ENCODE data around the gene ARHGAP15.
A peak's percentile ranks its signal among the peaks of the same experiment; 100 is the strongest.

ARHGAP15 gene

GRCh38 chr2:143146366-143146765 lies 17.1 kb downstream of the ARHGAP15 start:
- DNase-seq, result no peak

DNA sequence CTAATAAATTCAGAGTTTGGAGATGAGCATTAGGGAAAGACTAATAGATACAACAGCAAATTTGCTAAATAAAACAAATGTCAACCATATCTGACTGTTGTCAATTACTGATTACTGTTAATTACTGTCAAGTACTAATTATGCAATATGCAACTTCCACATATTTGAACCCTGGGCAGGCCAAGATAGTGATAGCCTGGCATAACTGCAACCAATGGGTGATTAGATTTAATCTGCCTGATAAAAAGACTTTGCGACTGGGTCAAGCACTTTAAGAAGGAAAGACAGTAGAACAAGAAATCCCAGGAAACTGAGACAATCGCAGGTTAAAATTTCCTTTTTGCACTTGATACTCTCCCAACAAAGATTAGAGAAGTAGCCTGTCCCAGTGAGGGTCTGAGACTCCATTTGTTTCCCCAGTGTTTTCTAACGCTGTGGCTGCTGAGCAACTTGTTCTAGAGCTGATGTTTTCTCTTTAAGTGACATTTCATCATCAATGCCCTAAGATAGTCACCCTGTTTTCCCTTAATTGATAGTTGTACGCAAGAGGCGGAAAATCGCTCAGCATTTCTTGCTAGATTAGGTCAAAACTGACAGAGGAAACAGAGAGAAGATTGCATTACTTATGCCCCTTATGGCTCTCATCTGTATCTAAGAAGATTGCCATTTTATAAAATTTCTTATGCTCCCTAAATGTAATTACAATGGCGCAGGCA lies 17.8 kb downstream of the ARHGAP15 start:
- no peak for DNase-seq

DNA sequence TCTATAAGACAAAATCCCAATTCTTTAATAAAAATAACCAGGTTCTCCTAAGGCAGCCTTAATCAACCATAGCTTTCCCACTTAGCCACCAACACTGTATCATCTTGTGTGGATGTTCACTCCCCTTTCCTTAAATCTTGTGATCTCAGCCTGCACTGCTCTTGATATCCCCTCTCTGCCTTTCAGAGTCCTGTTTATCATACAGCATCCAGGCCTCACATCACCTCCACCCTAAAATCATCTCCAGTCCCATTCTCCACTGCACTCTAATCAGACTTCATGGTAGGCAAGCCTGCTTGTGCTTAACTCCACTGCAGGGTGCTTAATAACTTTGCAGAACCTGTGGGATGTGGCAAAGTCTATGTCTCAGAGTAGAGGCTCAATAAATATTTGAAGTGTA lies 18.8 kb downstream of the ARHGAP15 start:
- no peak for DNase-seq

GRCh38 chr2:143148757-143149156 lies 19.5 kb downstream of the ARHGAP15 start:
- DNase-seq, result no peak

DNA sequence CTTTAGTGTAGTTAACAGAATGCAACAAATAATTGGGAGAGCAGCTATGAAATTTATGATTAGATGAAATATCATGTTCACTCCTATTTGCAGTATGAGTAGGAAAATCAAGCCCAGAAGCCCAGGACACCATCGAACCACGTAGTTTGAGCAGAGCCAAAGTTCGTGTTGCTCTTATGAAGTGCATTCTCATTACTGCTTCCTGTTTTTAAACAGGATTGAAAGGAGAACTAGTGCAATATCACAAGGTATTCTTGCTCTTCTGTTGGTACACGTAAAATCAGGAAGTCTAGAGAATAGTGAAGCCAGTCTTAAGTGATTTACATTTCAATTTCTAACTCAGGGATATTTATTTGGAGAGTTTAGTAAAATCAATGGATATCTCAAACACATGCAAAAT lies 21.1 kb downstream of the ARHGAP15 start:
- no peak for DNase-seq

- no peak for DNase-seq
Measured at GRCh38 chr2:143151111-143151752, 22.0 kb downstream of the ARHGAP15 start.

- DNase-seq, result no peak
Measured at GRCh38 chr2:143152219-143152618, 23.0 kb downstream of the ARHGAP15 start.

- no peak for DNase-seq
Measured at GRCh38 chr2:143152637-143153036, 23.4 kb downstream of the ARHGAP15 start.

GRCh38 chr2:143155661-143156060 lies 26.4 kb downstream of the ARHGAP15 start:
- no peak for DNase-seq

GRCh38 chr2:143157001-143157400 lies 27.8 kb downstream of the ARHGAP15 start:
- peak in 2 of 3 experiments; percentile 31 to 86 for DNase-seq

DNA sequence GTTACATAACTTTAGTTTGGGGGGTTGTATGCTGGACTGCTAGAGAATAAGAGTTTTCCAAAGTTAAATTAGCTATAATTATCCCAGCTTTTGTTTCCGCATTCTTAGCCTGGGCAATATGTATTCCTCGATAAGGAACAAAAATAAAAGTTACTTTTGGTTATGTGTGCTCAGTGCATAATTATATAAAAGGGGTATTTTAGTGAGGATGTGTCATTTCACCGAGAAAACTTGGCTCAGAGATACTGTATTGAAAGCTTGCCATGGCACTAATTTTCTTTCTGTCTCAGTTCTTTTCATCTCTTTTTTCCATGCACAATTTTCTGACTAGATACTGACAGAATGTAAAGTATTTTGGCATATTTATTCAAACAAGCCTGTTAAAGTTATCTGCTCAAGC lies 28.2 kb downstream of the ARHGAP15 start:
- DNase-seq, result peak in 1 of 3 experiments; percentile 33

GRCh38 chr2:143158098-143158497 lies 28.9 kb downstream of the ARHGAP15 start:
- no peak for DNase-seq

DNA sequence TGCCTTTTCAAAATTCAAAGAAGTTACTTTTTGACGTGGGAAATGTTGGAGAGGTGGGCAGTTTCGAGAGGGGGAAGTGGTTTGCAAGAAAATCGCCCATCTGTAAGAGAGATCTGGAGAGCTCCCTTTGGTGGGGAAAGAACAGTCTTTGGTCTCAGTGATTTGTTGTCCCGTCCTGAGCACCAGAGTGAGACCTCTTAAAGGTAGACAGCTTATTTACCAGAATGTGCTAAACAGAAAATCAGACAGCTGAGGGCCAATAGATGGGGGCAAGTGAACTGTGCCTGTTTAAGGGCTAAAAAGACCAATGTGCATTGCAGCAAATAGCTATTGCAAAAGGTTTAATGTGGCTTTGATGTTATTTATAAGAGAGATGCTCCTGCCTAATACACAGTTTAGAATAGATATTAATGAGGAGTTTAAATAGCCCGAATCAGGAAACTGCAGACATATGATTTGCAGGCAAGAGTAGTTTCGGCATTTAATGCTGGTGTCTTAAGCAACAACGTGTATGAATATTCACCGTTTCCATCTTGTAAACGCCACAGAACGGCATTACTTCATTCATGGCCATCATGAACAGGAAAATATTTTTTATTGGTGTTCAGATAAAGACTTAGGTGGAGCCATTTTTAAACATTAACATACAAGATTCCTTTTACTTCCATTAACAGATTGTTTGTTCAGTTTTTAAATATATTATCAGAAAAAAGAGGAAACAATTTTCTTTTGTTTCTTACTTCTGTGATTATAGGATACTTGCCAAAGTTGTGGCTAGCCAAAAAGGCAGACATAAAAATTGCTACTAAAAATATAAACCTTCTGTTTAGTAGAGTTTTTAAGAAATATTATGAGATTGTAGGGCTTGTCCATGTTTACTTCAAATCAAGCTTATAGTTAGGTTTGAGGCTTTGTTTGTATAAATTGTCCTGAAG lies 29.6 kb downstream of the ARHGAP15 start:
- peak in 1 of 3 experiments; percentile 36 for DNase-seq

GRCh38 chr2:143159486-143159840 lies 30.2 kb downstream of the ARHGAP15 start:
- peak in 1 of 3 experiments; percentile 39 for DNase-seq

DNA sequence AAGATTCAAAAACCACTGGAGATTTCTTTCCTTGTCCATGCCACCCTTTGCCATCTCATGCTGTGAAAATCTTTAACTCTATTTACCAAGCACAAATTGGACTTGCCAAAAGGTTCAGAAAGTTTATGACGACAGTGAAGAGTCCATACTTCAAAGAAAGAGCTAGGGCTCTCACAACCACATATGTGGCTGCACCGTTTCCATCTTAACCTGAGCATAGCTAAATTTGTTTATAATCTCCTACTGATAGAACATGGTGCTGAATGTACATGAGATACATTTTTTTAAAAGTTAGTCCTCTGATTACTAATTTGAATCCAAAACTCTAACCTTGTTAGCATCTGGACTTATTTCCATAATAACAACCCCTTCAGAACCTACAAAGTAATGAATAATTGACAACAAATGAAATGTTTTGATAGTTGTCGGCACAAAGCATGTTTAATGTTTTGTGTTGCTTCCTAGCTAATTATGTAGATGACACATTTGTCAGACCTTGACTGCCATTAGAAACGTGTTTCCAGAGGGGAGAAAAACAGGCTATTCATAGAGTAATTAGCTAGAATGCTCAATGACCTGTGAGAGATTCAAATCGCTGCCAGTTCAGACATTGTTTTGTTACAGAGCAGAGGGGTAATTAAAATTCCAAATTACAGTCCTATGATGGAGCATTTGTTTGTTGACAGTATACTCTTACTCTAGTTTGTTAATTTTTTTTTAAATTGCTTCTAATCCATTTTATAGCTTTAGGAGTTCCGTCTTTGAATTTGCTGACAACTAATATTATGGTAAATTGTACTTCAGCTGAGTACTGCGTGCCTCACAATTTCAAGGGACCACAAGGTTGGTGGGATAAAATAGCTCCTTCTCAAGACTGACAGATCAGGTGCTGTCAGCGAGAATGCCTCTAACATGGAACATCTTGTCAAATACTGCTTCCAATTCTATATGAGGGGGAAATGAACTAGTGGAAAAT lies 31.8 kb downstream of the ARHGAP15 start:
- DNase-seq, result peak in 2 of 3 experiments; percentile 50 to 88

DNA sequence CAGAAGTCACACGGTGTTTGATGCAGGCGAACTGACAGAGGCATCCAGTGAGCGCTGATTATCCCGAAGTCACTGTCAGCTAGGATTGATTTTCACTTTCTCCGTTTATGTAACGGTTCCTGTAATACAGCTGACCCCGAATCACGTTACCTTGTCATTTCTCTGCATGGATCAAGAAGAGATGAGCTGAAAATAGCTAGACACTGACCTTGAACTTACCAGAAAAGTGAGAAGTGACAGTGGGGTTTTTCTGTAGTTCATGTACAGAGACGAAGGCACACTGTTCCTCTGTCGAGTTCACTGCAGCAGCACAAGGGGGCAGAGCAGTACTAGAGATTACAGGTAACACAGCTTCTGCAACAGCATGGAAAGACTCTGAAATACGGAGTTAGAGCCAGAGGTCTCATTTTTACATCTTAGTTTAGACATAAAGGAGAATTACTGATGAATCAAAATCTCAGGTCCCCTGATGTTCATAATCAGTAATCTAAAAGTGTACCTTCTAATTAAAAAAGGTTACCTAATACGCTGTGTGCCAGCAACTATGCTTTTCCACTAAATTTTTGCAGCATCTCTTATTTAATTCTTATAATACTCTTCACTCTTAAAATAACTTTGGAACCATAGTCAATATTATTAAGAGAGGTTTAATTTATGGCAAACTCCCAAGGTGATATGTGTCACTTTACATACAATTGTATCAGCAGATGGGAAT lies 33.1 kb downstream of the ARHGAP15 start:
- DNase-seq, result peak; percentile 24 to 77 (median 50)

- DNase-seq, result peak in 1 of 3 experiments; percentile 33
Measured at GRCh38 chr2:143162997-143163396, 33.8 kb downstream of the ARHGAP15 start.

- DNase-seq, result no peak
Measured at GRCh38 chr2:143163499-143163898, 34.3 kb downstream of the ARHGAP15 start.

- no peak for DNase-seq
Measured at GRCh38 chr2:143165291-143165690, 36.1 kb downstream of the ARHGAP15 start.

DNA sequence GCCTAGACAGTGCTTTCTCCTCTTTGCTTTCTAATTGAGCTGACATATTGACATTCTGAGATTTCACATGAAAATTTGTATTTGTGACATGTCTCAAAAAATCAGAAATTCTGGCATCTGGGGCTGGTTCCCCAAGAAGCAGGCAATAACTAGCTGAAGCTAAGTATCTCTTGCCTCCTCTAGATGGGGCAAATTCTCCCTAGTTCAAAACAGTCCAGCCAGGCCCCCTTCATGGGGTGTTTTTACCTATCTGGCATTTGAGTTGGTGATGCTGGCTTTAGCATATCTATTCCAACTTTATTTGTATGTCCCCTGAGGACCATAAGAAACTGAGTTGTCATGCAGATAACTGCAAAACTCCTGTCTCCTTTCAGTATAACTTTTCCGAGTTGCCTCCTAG lies 39.9 kb downstream of the ARHGAP15 start:
- DNase-seq, result no peak

DNA sequence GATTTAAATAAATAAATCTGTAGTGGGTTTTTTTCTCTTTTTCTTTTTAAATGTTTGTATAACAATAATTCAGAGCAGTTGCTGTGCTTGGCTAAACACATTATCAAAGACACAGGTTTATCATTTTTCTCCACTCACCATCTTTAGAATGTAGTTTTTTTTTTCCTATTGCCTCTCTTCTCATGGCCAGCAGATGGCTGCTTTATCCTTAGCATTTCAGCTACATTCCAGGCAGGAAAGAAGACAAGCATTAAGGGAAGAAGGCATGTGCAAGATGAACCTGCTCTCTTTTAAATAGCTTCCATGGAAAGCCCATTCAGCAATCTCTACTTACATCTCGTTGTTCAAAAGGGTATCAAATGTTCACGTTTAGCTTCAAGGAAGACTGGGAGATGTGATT lies 42.6 kb downstream of the ARHGAP15 start:
- peak in 1 of 3 experiments; percentile 19 for DNase-seq

GRCh38 chr2:143175438-143175837 lies 46.2 kb downstream of the ARHGAP15 start:
- DNase-seq, result no peak

Measured in NCI-H1417 (cell line).